ENCODE measurements around the gene ADCY7.

DNA sequence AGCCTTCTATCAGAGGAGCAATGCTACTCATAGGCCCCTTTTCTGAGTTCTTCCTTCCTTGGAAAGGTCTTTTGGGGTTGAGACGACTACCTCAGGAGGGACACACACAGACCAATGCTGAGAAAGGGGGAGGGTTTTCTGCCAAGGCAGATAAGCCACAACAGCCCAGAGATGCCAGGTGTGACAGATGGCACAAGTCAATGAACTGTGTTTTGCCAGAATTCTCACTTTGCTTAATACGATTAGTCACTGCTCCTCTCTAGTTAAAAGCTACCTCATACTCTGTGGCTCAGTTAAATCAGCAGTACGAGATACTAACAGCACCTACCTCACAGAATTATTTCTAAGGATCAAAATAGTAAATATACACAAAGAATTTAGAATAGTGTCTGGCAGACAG lies 94.4 kb downstream of the ADCY7 start:
- no peak for TF ChIP-seq POLR2A (IDR thresholded peaks at IDR 0.05)
- TF ChIP-seq, protein P1, sequence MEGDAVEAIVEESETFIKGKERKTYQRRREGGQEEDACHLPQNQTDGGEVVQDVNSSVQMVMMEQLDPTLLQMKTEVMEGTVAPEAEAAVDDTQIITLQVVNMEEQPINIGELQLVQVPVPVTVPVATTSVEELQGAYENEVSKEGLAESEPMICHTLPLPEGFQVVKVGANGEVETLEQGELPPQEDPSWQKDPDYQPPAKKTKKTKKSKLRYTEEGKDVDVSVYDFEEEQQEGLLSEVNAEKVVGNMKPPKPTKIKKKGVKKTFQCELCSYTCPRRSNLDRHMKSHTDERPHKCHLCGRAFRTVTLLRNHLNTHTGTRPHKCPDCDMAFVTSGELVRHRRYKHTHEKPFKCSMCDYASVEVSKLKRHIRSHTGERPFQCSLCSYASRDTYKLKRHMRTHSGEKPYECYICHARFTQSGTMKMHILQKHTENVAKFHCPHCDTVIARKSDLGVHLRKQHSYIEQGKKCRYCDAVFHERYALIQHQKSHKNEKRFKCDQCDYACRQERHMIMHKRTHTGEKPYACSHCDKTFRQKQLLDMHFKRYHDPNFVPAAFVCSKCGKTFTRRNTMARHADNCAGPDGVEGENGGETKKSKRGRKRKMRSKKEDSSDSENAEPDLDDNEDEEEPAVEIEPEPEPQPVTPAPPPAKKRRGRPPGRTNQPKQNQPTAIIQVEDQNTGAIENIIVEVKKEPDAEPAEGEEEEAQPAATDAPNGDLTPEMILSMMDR (IDR thresholded peaks at IDR 0.05) = no peak
- no peak for TF ChIP-seq EP300 (IDR thresholded peaks at IDR 0.05)
